ENCODE data around the gene SLC34A1.

SLC34A1 gene

DNA sequence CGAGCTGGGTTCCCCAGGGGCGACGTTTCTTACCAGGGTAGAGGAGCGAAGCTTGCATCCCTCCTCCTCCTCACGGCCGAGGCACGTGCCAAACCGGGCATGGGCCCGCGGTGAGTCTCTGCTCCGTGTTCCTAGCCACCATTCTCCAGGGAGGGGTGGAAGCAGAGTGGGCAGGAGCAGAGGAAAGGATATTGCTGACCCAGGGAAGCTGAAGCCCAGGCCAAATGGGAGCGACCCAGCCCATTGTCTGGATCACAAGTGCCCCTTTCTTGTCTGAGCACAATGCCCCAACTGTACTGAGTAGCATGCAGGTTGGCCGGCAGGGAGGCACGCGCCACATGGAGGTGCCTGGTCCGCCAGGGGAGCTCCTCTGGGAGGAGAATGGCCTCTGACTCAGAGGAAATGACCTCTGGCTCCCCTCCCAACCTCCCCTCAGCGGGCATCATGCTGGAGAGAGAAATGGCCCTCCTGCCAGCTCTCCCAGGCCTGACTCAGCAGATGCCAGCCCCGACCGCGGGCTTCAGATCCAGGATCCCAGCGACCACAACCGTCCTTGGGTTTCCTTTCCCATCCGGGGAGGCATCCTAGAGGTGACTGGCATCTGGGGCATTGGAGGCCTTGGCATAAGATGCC lies 63.5 kb downstream of the SLC34A1 start:
- DNase-seq = no peak

Data from activated CD4-positive, CD25-positive, alpha-beta regulatory T cell (primary cell).